Measurements from ENCODE around the gene ST6GALNAC6.

The ST6GALNAC6 gene

GRCh38 chr9:127854960-127855359 lies 44.4 kb downstream of the ST6GALNAC6 start:
- H3K4me3 ChIP-seq (ENCODE audit: low read depth, low read length) = no peak overlapping the region
- DNase-seq (ENCODE audit: low read depth) = no peak
- TF ChIP-seq CTCF (IDR thresholded peaks at IDR 0.05; ENCODE audit: low read depth, low read length) (no peak), POLR2A (IDR thresholded peaks at IDR 0.05; ENCODE audit: extremely low read depth, insufficient read length) (no peak), MAX (IDR thresholded peaks at IDR 0.05; ENCODE audit: low read depth, low read length) (no peak)

GRCh38 chr9:127854184-127854806 lies 45.1 kb downstream of the ST6GALNAC6 start, which contains the start of gene ENG:
Gene ENG (minus strand): TSS chr9:127854658. CDS start chr9:127854355, 303 bp downstream.
- TF ChIP-seq CTCF (IDR thresholded peaks at IDR 0.05; ENCODE audit: low read depth, low read length) (no peak), POLR2A (IDR thresholded peaks at IDR 0.05; ENCODE audit: extremely low read depth, insufficient read length) (no peak), MAX (IDR thresholded peaks at IDR 0.05; ENCODE audit: low read depth, low read length) (no peak), MYC (IDR thresholded peaks at IDR 0.05; ENCODE audit: low read depth, low read length) (no peak)
- no peak within 1 kb of the TSS for H3K4me3 ChIP-seq (ENCODE audit: low read depth, low read length)
- no peak for DNase-seq (ENCODE audit: low read depth)

- no peak for TF ChIP-seq CTCF (IDR thresholded peaks at IDR 0.05; ENCODE audit: low read depth, low read length)
- no peak for TF ChIP-seq MYC (IDR thresholded peaks at IDR 0.05; ENCODE audit: low read depth, low read length)
- no peak for TF ChIP-seq MAX (IDR thresholded peaks at IDR 0.05; ENCODE audit: low read depth, low read length)
- TF ChIP-seq POLR2A (IDR thresholded peaks at IDR 0.05; ENCODE audit: extremely low read depth, insufficient read length) = no peak
- no peak overlapping the region for H3K4me3 ChIP-seq (ENCODE audit: low read depth, low read length)
- no peak for DNase-seq (ENCODE audit: low read depth)
Measured at GRCh38 chr9:127853312-127854183, 45.9 kb downstream of the ST6GALNAC6 start.

- DNase-seq (ENCODE audit: low read depth) = no peak
- H3K4me3 ChIP-seq (ENCODE audit: low read depth, low read length) = no peak overlapping the region
- no peak for TF ChIP-seq CTCF (IDR thresholded peaks at IDR 0.05; ENCODE audit: low read depth, low read length)
- TF ChIP-seq POLR2A (IDR thresholded peaks at IDR 0.05; ENCODE audit: extremely low read depth, insufficient read length) = no peak
- TF ChIP-seq MYC (IDR thresholded peaks at IDR 0.05; ENCODE audit: low read depth, low read length) = no peak
- no peak for TF ChIP-seq MAX (IDR thresholded peaks at IDR 0.05; ENCODE audit: low read depth, low read length)
Measured at GRCh38 chr9:127852829-127853228, 46.6 kb downstream of the ST6GALNAC6 start.

GRCh38 chr9:127850286-127850830 lies 49.0 kb downstream of the ST6GALNAC6 start:
- DNase-seq (ENCODE audit: low read depth) = no peak
- no peak overlapping the region for H3K4me3 ChIP-seq (ENCODE audit: low read depth, low read length)
- TF ChIP-seq MYC (IDR thresholded peaks at IDR 0.05; ENCODE audit: low read depth, low read length) (no peak), POLR2A (IDR thresholded peaks at IDR 0.05; ENCODE audit: extremely low read depth, insufficient read length) (no peak), CTCF (IDR thresholded peaks at IDR 0.05; ENCODE audit: low read depth, low read length) (no peak), MAX (IDR thresholded peaks at IDR 0.05; ENCODE audit: low read depth, low read length) (no peak)
